ENCODE measurements around the gene RPL36A.

DNA sequence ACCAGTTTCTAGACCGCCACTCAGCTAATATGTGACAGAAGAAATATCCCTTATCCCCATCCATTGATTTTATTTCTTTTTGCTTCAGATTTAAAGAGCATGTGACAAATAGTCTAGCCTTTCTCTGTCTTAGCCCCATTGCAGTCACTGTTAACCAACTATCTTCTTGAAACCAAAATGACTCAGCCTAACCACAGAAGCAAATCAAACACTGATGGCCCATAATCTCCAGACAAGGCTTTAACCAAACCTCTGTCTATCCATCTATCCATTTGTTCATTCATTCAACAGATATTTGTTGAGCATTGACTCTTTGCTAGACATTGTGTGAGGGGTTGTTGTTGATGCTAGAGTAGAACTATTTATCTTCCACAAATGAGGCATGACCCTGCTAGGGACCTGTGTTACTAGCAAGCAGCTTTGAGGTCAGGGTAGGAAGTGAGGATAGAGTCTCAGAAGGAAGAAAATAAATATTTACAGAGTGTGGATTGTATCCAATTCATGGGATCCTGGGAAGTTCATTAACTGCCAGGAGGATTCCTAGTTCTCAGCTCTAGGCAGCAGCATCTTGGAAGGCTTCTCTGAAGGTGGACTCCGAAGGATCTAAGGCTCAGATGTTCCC lies 39.8 kb downstream of the RPL36A start:
- TF ChIP-seq, protein P1, sequence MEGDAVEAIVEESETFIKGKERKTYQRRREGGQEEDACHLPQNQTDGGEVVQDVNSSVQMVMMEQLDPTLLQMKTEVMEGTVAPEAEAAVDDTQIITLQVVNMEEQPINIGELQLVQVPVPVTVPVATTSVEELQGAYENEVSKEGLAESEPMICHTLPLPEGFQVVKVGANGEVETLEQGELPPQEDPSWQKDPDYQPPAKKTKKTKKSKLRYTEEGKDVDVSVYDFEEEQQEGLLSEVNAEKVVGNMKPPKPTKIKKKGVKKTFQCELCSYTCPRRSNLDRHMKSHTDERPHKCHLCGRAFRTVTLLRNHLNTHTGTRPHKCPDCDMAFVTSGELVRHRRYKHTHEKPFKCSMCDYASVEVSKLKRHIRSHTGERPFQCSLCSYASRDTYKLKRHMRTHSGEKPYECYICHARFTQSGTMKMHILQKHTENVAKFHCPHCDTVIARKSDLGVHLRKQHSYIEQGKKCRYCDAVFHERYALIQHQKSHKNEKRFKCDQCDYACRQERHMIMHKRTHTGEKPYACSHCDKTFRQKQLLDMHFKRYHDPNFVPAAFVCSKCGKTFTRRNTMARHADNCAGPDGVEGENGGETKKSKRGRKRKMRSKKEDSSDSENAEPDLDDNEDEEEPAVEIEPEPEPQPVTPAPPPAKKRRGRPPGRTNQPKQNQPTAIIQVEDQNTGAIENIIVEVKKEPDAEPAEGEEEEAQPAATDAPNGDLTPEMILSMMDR (IDR thresholded peaks at IDR 0.05; ENCODE audit: insufficient read depth, low read length, poor library complexity, severe bottlenecking): no peak
- TF ChIP-seq EZH2phosphoT487 (conservative IDR thresholded peaks at IDR 0.05; ENCODE audit: low read length): no peak
